AG09319 (cell line): ENCODE data around the gene NUDT8.

Source experiments
- DNase-seq: peaks from one replicate; pipeline ENCODE4 v3.0.0-alpha.2; 2010; ENCODE audit warnings: low read depth; ENCODE audit errors: extremely low read depth
- CTCF ChIP-seq: IDR thresholded peaks from 2 replicates; pipeline ENCODE4 v1.5.1; 2011; ENCODE audit warnings: low read depth, mild to moderate bottlenecking, inconsistent platforms, low read length, moderate library complexity

NUDT8 gene

GRCh38 chr11:67656278-67656922, 26.7 kb upstream of the NUDT8 start:
- no peak for TF ChIP-seq CTCF
- DNase-seq, result no peak

GRCh38 chr11:67654225-67654624, 24.5 kb upstream of the NUDT8 start:
- TF ChIP-seq CTCF, result no peak
- DNase-seq, result no peak

- TF ChIP-seq CTCF, result no peak
- DNase-seq, result no peak
Observed at GRCh38 chr11:67652965-67653845, 23.5 kb upstream of the NUDT8 start.

GRCh38 chr11:67651976-67652781, 22.4 kb upstream of the NUDT8 start:
- TF ChIP-seq CTCF, result no peak
- no peak for DNase-seq

- no peak for TF ChIP-seq CTCF
- no peak for DNase-seq
Observed at GRCh38 chr11:67649634-67650510, 20.1 kb upstream of the NUDT8 start.

- DNase-seq, result no peak
- TF ChIP-seq CTCF, result no peak
Observed at GRCh38 chr11:67648796-67649613, 19.3 kb upstream of the NUDT8 start.
